ENCODE results near the gene CXCL8.

CXCL8 gene

DNA sequence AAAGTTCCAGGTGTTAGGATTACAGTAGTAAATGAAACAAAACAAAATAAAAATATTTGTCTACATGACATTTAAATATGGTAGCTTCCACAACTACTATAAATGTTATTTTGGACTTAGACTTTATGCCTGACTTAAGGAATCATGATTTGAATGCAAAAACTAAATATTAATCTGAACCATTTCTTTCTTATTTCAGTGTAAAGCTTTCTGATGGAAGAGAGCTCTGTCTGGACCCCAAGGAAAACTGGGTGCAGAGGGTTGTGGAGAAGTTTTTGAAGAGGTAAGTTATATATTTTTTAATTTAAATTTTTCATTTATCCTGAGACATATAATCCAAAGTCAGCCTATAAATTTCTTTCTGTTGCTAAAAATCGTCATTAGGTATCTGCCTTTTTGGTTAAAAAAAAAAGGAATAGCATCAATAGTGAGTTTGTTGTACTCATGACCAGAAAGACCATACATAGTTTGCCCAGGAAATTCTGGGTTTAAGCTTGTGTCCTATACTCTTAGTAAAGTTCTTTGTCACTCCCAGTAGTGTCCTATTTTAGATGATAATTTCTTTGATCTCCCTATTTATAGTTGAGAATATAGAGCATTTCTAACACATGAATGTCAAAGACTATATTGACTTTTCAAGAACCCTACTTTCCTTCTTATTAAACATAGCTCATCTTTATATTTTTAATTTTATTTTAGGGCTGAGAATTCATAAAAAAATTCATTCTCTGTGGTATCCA, 1.6 kb downstream of the CXCL8 start:
- DNase-seq, result no peak
- no peak overlapping the region for H3K27ac Mint-ChIP-seq
- no peaks in the 10 kb centered on the region for H3K9me3 Mint-ChIP-seq
- H3K27me3 Mint-ChIP-seq, result no peaks in the 10 kb centered on the region
- no peaks in the 10 kb centered on the region for H3K4me1 Mint-ChIP-seq (ENCODE audit: low read depth in 2 of 2)
- no peak for ATAC-seq (replicated peaks)
- H3K36me3 Mint-ChIP-seq (ENCODE audit: insufficient read depth), result no peaks in the 10 kb centered on the region
- no peak overlapping the region for H3K4me3 Mint-ChIP-seq

DNA sequence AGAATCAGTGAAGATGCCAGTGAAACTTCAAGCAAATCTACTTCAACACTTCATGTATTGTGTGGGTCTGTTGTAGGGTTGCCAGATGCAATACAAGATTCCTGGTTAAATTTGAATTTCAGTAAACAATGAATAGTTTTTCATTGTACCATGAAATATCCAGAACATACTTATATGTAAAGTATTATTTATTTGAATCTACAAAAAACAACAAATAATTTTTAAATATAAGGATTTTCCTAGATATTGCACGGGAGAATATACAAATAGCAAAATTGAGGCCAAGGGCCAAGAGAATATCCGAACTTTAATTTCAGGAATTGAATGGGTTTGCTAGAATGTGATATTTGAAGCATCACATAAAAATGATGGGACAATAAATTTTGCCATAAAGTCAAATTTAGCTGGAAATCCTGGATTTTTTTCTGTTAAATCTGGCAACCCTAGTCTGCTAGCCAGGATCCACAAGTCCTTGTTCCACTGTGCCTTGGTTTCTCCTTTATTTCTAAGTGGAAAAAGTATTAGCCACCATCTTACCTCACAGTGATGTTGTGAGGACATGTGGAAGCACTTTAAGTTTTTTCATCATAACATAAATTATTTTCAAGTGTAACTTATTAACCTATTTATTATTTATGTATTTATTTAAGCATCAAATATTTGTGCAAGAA, 2.3 kb downstream of the CXCL8 start:
- H3K36me3 Mint-ChIP-seq (ENCODE audit: insufficient read depth), result no peaks in the 10 kb centered on the region
- DNase-seq (no peak), ATAC-seq (replicated peaks) (no peak)
- no peak overlapping the region for H3K4me3 Mint-ChIP-seq
- H3K4me1 Mint-ChIP-seq (ENCODE audit: low read depth in 2 of 2), result no peaks in the 10 kb centered on the region
- no peaks in the 10 kb centered on the region for H3K27me3 Mint-ChIP-seq
- peaks cover 0 to under 1% of the 10 kb centered on the region in 2 donors for H3K9me3 Mint-ChIP-seq
- no peak overlapping the region for H3K27ac Mint-ChIP-seq

DNA sequence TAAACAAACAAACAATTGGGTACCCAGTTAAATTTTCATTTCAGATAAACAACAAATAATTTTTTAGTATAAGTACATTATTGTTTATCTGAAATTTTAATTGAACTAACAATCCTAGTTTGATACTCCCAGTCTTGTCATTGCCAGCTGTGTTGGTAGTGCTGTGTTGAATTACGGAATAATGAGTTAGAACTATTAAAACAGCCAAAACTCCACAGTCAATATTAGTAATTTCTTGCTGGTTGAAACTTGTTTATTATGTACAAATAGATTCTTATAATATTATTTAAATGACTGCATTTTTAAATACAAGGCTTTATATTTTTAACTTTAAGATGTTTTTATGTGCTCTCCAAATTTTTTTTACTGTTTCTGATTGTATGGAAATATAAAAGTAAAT, 2.9 kb downstream of the CXCL8 start:
- no peak overlapping the region for H3K4me3 Mint-ChIP-seq
- no peaks in the 10 kb centered on the region for H3K4me1 Mint-ChIP-seq (ENCODE audit: low read depth in 2 of 2)
- ATAC-seq (replicated peaks), result no peak
- H3K9me3 Mint-ChIP-seq, result peaks cover 0 to 3% of the 10 kb centered on the region in 2 donors
- no peak for DNase-seq
- H3K27ac Mint-ChIP-seq, result no peak overlapping the region
- no peaks in the 10 kb centered on the region for H3K27me3 Mint-ChIP-seq
- H3K36me3 Mint-ChIP-seq (ENCODE audit: insufficient read depth), result no peaks in the 10 kb centered on the region

DNA sequence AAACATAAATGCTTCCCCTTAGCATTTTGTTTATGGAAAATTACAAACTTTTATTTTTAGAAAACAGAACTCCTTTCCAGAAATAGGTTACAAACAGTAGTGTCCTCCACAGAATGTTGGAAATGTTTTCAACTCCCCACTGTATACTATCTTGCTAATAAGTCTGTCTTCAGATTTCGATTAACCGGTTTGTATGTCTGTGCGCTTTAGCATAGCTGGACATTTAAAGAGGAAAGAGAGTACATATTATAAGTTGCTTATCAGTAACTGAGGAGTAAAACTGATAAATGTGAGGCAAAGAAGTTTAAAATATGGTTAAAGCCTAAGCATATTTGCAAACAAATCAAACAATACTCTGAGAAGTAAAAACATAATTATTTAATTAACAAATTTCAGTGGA, 3.4 kb downstream of the CXCL8 start:
- Mint-ChIP-seq H3K36me3 (ENCODE audit: insufficient read depth) (no peaks in the 10 kb centered on the region), H3K4me1 (ENCODE audit: low read depth in 2 of 2) (no peaks in the 10 kb centered on the region), H3K27ac (no peak overlapping the region), H3K4me3 (no peak overlapping the region), H3K27me3 (no peaks in the 10 kb centered on the region), H3K9me3 (peaks cover 0 to 3% of the 10 kb centered on the region in 2 donors)
- ATAC-seq (replicated peaks), result no peak
- DNase-seq, result no peak

DNA sequence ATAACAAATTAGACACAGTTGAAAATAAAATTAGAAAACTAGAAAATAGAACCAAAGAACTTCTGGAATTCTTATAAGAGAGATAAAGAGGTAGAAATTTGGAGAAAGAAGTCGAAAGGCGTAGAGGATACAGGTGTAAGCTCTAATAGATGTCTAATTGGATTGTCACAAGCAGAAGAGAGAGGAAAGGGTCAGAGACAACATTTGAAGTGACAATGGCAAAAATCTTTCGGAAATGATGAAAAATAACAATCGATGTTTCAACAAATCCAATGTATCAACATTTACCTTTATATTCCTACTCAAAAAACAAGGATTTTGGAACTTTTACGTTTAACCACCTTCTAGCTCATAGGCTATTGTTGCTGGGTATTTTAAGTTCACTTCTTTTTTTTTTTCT, 3.8 kb downstream of the CXCL8 start:
- Mint-ChIP-seq H3K36me3 (ENCODE audit: insufficient read depth) (no peaks in the 10 kb centered on the region), H3K27me3 (no peaks in the 10 kb centered on the region), H3K4me3 (no peak overlapping the region), H3K4me1 (ENCODE audit: low read depth in 2 of 2) (no peaks in the 10 kb centered on the region), H3K9me3 (peaks cover 0 to 3% of the 10 kb centered on the region in 2 donors), H3K27ac (no peak overlapping the region)
- no peak for DNase-seq
- no peak for ATAC-seq (replicated peaks)

DNA sequence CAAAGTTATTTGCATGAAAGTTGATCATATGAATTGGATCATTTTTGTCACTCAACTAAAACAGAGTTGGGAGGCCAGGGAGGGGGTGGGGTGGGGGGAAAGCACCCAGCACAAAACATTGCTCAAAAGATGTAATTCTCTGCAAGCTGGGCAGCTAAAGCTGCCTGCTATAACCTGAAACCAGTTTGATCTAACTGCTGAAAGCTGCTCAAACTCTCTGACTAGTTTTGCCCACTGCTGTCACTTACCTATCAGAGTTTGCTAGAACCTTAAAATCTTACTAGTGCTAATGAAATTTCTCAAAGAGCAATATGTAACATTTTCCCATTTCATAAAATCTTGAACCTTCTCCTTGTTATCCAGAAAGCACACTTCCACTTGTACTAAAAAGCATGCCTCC, 10.4 kb downstream of the CXCL8 start:
- H3K4me3 Mint-ChIP-seq, result no peak overlapping the region
- DNase-seq, result no peak
- no peak overlapping the region for H3K27ac Mint-ChIP-seq
- no peaks in the 10 kb centered on the region for H3K4me1 Mint-ChIP-seq (ENCODE audit: low read depth in 2 of 2)
- peaks cover 0 to 3% of the 10 kb centered on the region in 2 donors for H3K9me3 Mint-ChIP-seq
- ATAC-seq (replicated peaks), result no peak
- H3K27me3 Mint-ChIP-seq, result no peaks in the 10 kb centered on the region
- H3K36me3 Mint-ChIP-seq (ENCODE audit: insufficient read depth), result no peaks in the 10 kb centered on the region

DNA sequence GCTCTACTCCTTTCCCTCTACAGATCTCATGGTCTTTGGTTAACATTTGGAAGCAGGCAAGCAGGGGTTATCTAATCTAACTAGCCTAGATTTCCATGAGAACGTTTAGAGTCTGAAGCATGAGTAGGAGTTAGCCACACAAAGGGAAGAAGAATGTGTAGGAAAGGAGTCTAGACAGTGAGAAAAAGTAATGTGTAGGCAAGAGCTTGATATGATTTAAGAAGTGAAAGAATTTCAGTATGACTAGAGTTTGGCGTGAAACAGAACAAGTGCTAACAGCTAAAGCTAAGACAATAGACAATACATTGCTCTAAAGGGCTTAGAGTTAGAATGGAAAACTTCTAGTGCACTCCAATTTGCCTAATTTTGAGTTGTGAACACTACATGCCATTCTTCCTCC, 10.8 kb downstream of the CXCL8 start:
- Mint-ChIP-seq H3K27me3 (no peaks in the 10 kb centered on the region), H3K4me1 (ENCODE audit: low read depth in 2 of 2) (no peaks in the 10 kb centered on the region)

DNA sequence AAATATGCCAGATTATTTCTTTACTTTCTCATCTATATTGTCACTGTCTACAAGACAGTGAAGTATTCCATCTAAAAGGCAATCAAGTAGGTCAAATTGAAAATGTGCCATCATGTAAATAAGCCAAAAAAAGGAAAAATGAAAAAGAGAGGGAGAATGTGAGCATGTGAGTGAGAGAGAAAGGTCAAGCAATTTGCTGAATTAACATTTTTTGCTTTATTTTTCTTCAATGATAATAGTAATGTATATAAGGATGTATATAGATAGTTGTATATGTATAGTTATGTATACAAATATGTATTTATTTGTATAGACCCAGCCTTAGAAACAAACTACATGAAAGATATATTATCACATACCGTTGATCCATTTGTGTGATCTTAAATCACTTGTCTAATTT, 11.5 kb downstream of the CXCL8 start:
- Mint-ChIP-seq H3K27ac (no peak overlapping the region), H3K4me3 (no peak overlapping the region), H3K4me1 (ENCODE audit: low read depth in 2 of 2) (no peaks in the 10 kb centered on the region), H3K36me3 (ENCODE audit: insufficient read depth) (no peaks in the 10 kb centered on the region), H3K27me3 (no peaks in the 10 kb centered on the region), H3K9me3 (peaks cover 3 to 7% of the 10 kb centered on the region in 2 donors)
- DNase-seq (no peak), ATAC-seq (replicated peaks) (no peak)

More for the DNA sequence above, 10.8 kb downstream of the CXCL8 start:
- ATAC-seq (replicated peaks) (no peak), DNase-seq (no peak)
- Mint-ChIP-seq H3K9me3 (peaks cover under 1 to 3% of the 10 kb centered on the region in 2 donors), H3K27ac (no peak overlapping the region), H3K36me3 (ENCODE audit: insufficient read depth) (no peaks in the 10 kb centered on the region), H3K4me3 (no peak overlapping the region)

DNA sequence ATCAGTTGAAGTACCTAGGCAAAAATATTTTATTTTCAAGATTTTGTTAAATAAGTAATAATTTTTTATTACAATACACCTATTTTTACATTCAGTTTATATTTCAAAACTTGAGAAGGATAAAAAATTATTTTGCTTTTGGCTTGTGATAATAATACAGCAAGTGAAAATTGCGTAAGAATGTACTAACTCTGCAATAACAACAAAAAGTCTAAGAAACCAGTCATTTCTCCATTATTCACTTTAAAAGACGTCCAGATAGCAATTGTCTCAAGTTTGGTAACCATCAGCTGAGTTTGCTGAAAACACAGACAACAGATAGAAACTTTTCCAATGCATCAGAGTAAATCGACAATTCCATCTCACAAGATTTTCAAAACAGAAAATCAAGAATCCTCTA, 12.1 kb downstream of the CXCL8 start:
- no peaks in the 10 kb centered on the region for H3K36me3 Mint-ChIP-seq (ENCODE audit: insufficient read depth)
- no peak overlapping the region for H3K4me3 Mint-ChIP-seq
- no peaks in the 10 kb centered on the region for H3K4me1 Mint-ChIP-seq (ENCODE audit: low read depth in 2 of 2)
- ATAC-seq (replicated peaks) (no peak), DNase-seq (no peak)
- no peak overlapping the region for H3K27ac Mint-ChIP-seq
- H3K27me3 Mint-ChIP-seq, result no peaks in the 10 kb centered on the region
- H3K9me3 Mint-ChIP-seq, result peaks cover 3 to 7% of the 10 kb centered on the region in 2 donors

DNA sequence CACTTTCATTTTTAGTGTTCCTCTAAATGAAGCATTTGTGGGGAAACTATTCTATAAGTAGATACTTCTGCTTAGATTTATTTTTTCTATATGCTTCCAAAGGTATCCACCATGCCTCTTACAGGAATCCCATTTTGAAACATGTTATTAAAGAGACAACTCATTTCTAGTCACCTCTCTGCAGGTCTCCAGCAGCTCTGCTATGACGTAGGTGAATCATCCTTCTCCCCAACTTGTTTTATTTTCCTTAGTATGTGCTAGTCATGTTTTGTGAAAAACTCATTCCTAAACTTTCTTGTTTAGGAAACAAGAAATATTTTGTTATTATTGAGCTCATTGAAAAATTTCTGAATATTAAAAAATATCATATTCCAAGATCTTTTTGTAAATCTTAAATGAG, 12.8 kb downstream of the CXCL8 start:
- no peak overlapping the region for H3K27ac Mint-ChIP-seq
- ATAC-seq (replicated peaks), result no peak
- no peaks in the 10 kb centered on the region for H3K4me1 Mint-ChIP-seq (ENCODE audit: low read depth in 2 of 2)
- no peaks in the 10 kb centered on the region for H3K36me3 Mint-ChIP-seq (ENCODE audit: insufficient read depth)
- peaks cover 0 to 7% of the 10 kb centered on the region in 2 donors for H3K9me3 Mint-ChIP-seq
- no peak for DNase-seq
- no peaks in the 10 kb centered on the region for H3K27me3 Mint-ChIP-seq
- no peak overlapping the region for H3K4me3 Mint-ChIP-seq

DNA sequence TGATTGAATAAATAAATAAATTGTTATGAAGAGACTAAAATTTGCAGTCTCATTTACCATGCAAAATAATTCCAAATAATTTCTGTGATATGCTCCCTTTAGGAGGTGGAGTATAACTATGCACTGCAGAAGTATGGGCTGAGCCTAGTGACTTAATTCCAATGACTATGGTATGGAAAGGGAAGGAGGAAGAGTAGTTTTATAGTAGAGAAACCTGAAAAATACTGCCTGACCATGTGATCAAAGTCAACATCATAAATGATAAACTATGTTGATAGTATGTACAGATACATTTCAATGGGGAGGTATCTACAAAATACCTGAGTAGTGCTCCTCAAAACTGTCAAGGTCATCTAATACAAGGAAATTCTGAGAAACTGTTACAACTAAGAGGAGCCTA, 14.6 kb downstream of the CXCL8 start:
- Mint-ChIP-seq H3K4me1 (ENCODE audit: low read depth in 2 of 2) (no peaks in the 10 kb centered on the region), H3K27ac (no peak overlapping the region), H3K36me3 (ENCODE audit: insufficient read depth) (no peaks in the 10 kb centered on the region)

DNA sequence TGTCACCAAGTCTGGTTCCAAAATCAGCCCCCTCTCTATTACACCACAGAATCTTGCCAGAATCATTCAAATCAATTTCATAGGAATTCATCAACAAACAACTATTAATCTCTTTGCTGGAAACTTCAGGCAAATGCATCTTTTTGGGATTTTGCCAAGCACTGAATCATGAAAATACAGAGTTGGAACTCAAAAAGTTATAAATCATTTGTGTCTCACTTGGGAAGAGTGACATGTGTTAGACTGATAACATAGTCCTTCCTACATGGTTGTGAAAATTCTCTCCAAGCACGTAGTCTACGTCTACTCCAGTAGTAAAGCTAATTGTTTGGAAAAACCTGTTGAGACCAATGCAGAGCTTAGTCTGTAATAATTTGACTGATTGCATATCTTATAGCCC, 19.0 kb downstream of the CXCL8 start:
- Mint-ChIP-seq H3K9me3 (peaks cover 4 to 7% of the 10 kb centered on the region in 2 donors), H3K27ac (no peak overlapping the region), H3K36me3 (ENCODE audit: insufficient read depth) (no peaks in the 10 kb centered on the region), H3K4me1 (ENCODE audit: low read depth in 2 of 2) (no peaks in the 10 kb centered on the region), H3K27me3 (no peaks in the 10 kb centered on the region), H3K4me3 (no peak overlapping the region)
- no peak for DNase-seq
- no peak for ATAC-seq (replicated peaks)

More for the DNA sequence above, 14.6 kb downstream of the CXCL8 start:
- no peaks in the 10 kb centered on the region for H3K27me3 Mint-ChIP-seq
- no peak overlapping the region for H3K4me3 Mint-ChIP-seq
- H3K9me3 Mint-ChIP-seq, result peaks cover 0 to 7% of the 10 kb centered on the region in 2 donors
- DNase-seq (no peak), ATAC-seq (replicated peaks) (no peak)

DNA sequence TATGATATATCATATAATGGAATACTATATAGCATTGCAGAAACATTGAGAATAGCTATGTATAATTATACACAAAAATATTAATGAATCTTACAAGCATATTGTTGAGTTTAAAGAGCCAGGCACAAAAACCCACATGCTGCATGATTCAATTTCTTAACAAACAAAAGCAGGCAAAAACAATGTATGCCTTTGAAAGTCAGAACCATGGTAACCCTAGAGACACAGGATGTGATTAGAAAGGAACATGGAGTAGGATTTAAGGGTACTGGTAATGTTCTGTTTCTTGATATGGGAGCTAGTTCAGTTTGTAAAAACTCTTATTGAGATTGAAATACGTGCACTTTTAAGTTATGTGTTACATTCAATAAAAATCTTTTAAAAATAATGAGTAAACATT, 21.5 kb downstream of the CXCL8 start:
- ATAC-seq (replicated peaks), result no peak

DNA sequence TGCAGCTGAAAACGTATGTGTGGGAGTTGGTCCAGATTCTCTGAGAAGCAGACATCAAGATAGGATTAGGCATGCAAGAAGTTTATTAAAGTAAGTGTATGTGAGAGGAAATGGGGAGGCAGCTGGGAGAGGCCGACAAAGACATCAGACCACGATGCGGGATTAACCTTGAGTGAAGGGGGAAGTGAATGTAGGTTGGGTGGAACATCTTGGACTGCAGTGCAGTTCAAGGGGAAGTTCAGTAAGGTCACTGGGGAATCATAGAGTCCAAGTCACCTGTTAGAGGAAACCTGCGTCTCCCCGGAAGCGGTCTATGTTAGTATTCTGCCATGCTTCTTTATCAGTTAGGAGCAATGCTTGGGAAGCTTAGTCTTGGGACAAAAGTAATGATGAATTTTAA, 22.0 kb downstream of the CXCL8 start:
- Mint-ChIP-seq H3K27ac (no peak overlapping the region), H3K4me3 (no peak overlapping the region), H3K36me3 (ENCODE audit: insufficient read depth) (no peaks in the 10 kb centered on the region), H3K9me3 (peaks cover 0 to 4% of the 10 kb centered on the region in 2 donors), H3K4me1 (ENCODE audit: low read depth in 2 of 2) (no peaks in the 10 kb centered on the region), H3K27me3 (no peaks in the 10 kb centered on the region)
- no peak for ATAC-seq (replicated peaks)
- DNase-seq, result no peak

More for the DNA sequence above, 21.5 kb downstream of the CXCL8 start:
- H3K4me3 Mint-ChIP-seq, result no peak overlapping the region
- H3K36me3 Mint-ChIP-seq (ENCODE audit: insufficient read depth), result no peaks in the 10 kb centered on the region
- H3K27me3 Mint-ChIP-seq, result no peaks in the 10 kb centered on the region
- DNase-seq, result no peak
- H3K27ac Mint-ChIP-seq, result no peak overlapping the region
- no peaks in the 10 kb centered on the region for H3K4me1 Mint-ChIP-seq (ENCODE audit: low read depth in 2 of 2)
- peaks cover 0 to 4% of the 10 kb centered on the region in 2 donors for H3K9me3 Mint-ChIP-seq
